ENCODE data around the gene RAD50. TPM values are rescaled to one million over a fixed set of nuclear protein-coding genes. Genes with fewer than 3 reads are reported as not detected.
"Not testable (repeated sequence)": the region's sequence is repeated elsewhere in the genome, so short reads cannot be mapped to it uniquely, and the experiment has no call there.

Gene RAD50
- total and polyA plus RNA-seq, 7 experiments from 2014 or later: 14.8 to 35.4 (median 25.2) TPM

DNA sequence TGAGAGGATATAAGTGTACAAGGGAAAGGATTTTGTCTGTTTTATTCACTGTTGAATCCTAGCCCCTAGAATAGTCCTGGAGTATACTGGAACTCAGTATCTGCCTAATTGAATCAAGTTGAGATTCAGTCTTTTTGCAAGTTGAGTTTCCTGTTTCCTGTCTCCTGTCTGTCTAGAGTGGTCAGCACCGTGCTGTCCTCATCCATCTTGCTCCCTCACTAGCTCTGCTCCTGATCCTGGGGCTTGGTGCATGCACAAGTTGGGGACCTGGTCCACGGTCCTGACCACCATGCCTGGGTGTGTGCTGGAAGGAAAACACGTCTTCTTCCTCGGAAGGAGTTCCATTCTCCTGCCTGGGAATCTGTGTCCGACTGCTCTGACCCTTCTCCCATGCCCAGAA lies 16.6 kb upstream of the RAD50 start:
- Histone ChIP-seq H3K27ac (ENCODE audit: low read depth, low read length) (no peak overlapping the region), H3K9me3 (ENCODE audit: control insufficient read depth in 2 of 3, low read length in 3 of 3) (no peaks in the 10 kb centered on the region), H3K4me3 (ENCODE audit: low read length) (no peak overlapping the region), H3K4me1 (ENCODE audit: control insufficient read depth in 2 of 2, insufficient read depth in 2 of 2, low read length in 2 of 2) (no peaks in the 10 kb centered on the region), H3K36me3 (ENCODE audit: control insufficient read depth in 2 of 3, insufficient read depth in 3 of 3, low read length in 3 of 3) (no peaks in the 10 kb centered on the region), H3K27me3 (ENCODE audit: control insufficient read depth in 2 of 2, insufficient read depth in 2 of 2, low read length in 2 of 2) (no peaks in the 10 kb centered on the region)
- peaks cover 0 to 2% (median 0%) of the 10 kb centered on the region in 5 donors for H3K36me3 Mint-ChIP-seq
- H3K27me3 Mint-ChIP-seq: peaks cover 0 to 16% (median 13%) of the 10 kb centered on the region in 5 donors
- POLR2A ChIA-PET: no interaction called here
- H3K27ac Mint-ChIP-seq: peak overlapping the region in 1 of 9 donors; percentile 5
- CTCF ChIA-PET: no interaction called here
- H3K4me3 Mint-ChIP-seq: no peak overlapping the region
- DNase-seq: no peak
- intact Hi-C loops (cut with micrococcal nuclease): no loop called here
- no peak for ATAC-seq
- peaks cover 0 to 26% (median 0%) of the 10 kb centered on the region in 7 donors for H3K4me1 Mint-ChIP-seq
- H3K9me3 Mint-ChIP-seq: no peaks in the 10 kb centered on the region

DNA sequence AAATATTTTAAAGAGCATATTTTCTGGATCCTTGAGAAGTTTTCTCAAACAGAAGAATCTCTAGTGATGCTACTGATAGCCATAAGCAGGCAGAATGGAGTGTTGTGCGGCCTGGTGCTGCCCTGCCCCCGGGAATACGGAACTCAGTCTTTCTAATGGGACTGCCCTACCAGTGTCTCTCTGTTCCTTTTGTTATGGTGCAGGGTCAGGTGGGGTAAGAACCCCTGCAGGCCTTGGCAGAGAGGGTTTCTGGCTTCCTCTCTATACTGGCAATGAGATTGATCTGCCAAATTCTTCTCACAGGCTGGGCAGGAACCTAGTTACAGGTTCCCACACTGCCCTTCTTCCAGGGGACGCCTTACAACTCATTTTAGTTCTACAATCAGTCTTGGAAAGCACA lies 16.0 kb upstream of the RAD50 start:
- intact Hi-C loops (cut with micrococcal nuclease): no loop called here
- DNase-seq (no peak), ATAC-seq (no peak)
- ChIA-PET POLR2A (no interaction called here), CTCF (no interaction called here)
- H3K9me3 Mint-ChIP-seq: no peaks in the 10 kb centered on the region
- H3K4me3 Mint-ChIP-seq: no peak overlapping the region
- Histone ChIP-seq H3K27me3 (ENCODE audit: control insufficient read depth in 2 of 2, insufficient read depth in 2 of 2, low read length in 2 of 2) (no peaks in the 10 kb centered on the region), H3K4me3 (ENCODE audit: low read length) (no peak overlapping the region), H3K9me3 (ENCODE audit: control insufficient read depth in 2 of 3, low read length in 3 of 3) (no peaks in the 10 kb centered on the region), H3K36me3 (ENCODE audit: control insufficient read depth in 2 of 3, insufficient read depth in 3 of 3, low read length in 3 of 3) (no peaks in the 10 kb centered on the region), H3K4me1 (ENCODE audit: control insufficient read depth in 2 of 2, insufficient read depth in 2 of 2, low read length in 2 of 2) (no peaks in the 10 kb centered on the region), H3K27ac (ENCODE audit: low read depth, low read length) (no peak overlapping the region)
- peaks cover 0 to 32% (median 0%) of the 10 kb centered on the region in 7 donors for H3K4me1 Mint-ChIP-seq
- peak overlapping the region in 1 of 9 donors; percentile 38 for H3K27ac Mint-ChIP-seq
- peaks cover 0 to 2% (median 0%) of the 10 kb centered on the region in 5 donors for H3K36me3 Mint-ChIP-seq
- peaks cover 0 to 10% (median 8%) of the 10 kb centered on the region in 5 donors for H3K27me3 Mint-ChIP-seq

DNA sequence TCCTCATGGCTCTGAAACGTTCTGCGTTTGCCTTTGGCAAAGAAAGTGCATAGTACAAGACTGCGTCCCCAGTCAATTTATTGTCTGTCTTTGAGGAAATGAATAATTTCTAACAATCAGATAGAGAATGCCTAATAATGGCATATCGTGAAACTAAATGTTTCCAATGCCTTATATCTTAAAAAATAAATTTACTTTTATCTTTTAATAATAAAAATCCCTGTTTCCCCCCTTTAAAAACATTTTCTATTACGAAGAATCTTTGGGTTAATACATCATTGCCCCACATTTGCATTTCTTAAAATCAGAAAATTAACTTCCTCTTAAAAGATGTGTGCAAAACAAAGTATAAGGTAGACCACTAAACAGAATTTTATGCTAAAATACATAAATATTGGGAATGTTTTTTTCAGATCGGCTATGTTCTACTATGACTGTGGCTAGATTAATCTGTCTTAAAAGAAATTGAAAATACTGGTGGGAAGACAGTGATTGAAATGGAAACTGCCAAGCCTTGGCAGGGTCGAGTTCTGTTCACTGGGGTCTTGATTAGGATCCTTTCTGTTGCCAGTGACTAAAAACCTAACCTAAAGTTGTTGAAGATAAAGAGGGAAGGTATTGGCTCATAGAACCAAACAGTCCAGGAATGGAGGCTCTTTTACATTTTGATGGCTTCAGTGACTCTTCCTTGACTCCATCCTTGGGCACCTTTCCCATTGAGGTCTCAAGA lies 13.1 kb upstream of the RAD50 start, which contains the start of gene IL5:
Gene IL5, minus strand, starts transcription at position 51 of the 730 bp plus-strand sequence. Its CDS starts 44 bp downstream, at position 7.
- H3K4me1 ChIP-seq (ENCODE audit: control insufficient read depth in 2 of 2, insufficient read depth in 2 of 2, low read length in 2 of 2): no peaks in the 10 kb centered on the region
- intact Hi-C loops (cut with micrococcal nuclease): no loop called here
- Mint-ChIP-seq H3K27ac (no peak within 1 kb of the TSS), H3K9me3 (no peaks in the 10 kb centered on the region), H3K27me3 (no peaks in the 10 kb centered on the region), H3K4me3 (no peak within 1 kb of the TSS), H3K36me3 (peaks cover 0 to 2% (median 0%) of the 10 kb centered on the region in 5 donors), H3K4me1 (peaks cover 0 to 43% (median 0%) of the 10 kb centered on the region in 7 donors)
- no peaks in the 10 kb centered on the region for H3K36me3 ChIP-seq (ENCODE audit: control insufficient read depth in 2 of 3, insufficient read depth in 3 of 3, low read length in 3 of 3)
- H3K9me3 ChIP-seq (ENCODE audit: control insufficient read depth in 2 of 3, low read length in 3 of 3): no peaks in the 10 kb centered on the region
- ChIA-PET POLR2A (no interaction called here), CTCF (no interaction called here)
- ATAC-seq (no peak), DNase-seq (no peak)
- no peak within 1 kb of the TSS for H3K27ac ChIP-seq (ENCODE audit: low read depth, low read length)
- H3K27me3 ChIP-seq (ENCODE audit: control insufficient read depth in 2 of 2, insufficient read depth in 2 of 2, low read length in 2 of 2): no peaks in the 10 kb centered on the region
- H3K4me3 ChIP-seq (ENCODE audit: low read length): no peak within 1 kb of the TSS

DNA sequence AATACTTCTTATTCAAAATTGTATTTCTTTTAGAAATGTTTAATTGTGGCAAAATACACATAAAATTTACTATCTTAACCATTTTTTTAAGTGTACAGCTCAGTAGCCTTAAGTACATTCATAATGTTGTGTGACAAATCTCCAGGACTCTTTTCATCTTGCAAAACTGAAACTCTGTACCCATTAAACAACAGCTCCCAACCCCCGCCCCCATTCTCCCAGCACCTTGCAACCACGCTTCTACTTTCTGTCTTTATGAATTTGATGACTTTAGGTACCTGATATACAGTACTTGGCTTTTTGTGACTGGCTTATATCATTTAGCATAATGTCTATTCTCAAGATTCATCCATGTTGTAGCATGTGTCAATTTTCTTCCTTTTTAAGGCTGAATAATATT lies 10.7 kb upstream of the RAD50 start:
- DNase-seq: peak in 1 of 9 donors; percentile 60
- H3K9me3 ChIP-seq (ENCODE audit: control insufficient read depth in 2 of 3, low read length in 3 of 3): no peaks in the 10 kb centered on the region
- no peak for ATAC-seq
- H3K27me3 Mint-ChIP-seq: peaks cover 0 to 4% (median 0%) of the 10 kb centered on the region in 5 donors
- H3K27ac Mint-ChIP-seq: no peak overlapping the region
- no peak overlapping the region for H3K27ac ChIP-seq (ENCODE audit: low read depth, low read length)
- H3K4me1 ChIP-seq (ENCODE audit: control insufficient read depth in 2 of 2, insufficient read depth in 2 of 2, low read length in 2 of 2): no peaks in the 10 kb centered on the region
- no peaks in the 10 kb centered on the region for H3K36me3 ChIP-seq (ENCODE audit: control insufficient read depth in 2 of 3, insufficient read depth in 3 of 3, low read length in 3 of 3)
- intact Hi-C loops (cut with micrococcal nuclease): no loop called here
- CTCF ChIA-PET: no interaction called here
- peaks cover 0 to 1% (median 0%) of the 10 kb centered on the region in 5 donors for H3K36me3 Mint-ChIP-seq
- H3K4me3 ChIP-seq (ENCODE audit: low read length): no peak overlapping the region
- no peaks in the 10 kb centered on the region for H3K9me3 Mint-ChIP-seq
- POLR2A ChIA-PET: interaction anchor here (1.0 kb wide), 1 partner anchor 11 kb away, joined by 4 read pairs; the partner anchor contains the start of gene RAD50
- no peaks in the 10 kb centered on the region for H3K27me3 ChIP-seq (ENCODE audit: control insufficient read depth in 2 of 2, insufficient read depth in 2 of 2, low read length in 2 of 2)
- H3K4me3 Mint-ChIP-seq: no peak overlapping the region
- H3K4me1 Mint-ChIP-seq: peaks cover 0 to 33% (median 0%) of the 10 kb centered on the region in 7 donors

DNA sequence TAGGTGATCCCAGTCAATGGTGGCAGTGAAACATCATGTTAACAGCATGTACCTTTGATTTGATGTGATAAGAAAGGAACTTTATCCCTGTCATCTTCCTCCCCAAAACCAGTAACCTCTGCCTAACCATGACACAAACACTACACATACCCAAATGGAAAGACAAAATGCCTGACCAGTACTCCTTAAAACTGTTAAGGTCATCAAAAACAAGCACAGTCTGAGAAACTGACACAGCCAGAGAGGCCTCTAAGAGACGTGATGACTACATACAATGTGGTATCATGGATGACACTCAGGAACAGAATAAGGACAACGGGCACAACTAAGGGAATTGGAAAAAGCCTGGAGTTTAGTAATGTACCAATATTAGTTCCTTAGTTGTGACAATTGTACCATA lies 9.5 kb upstream of the RAD50 start:
- no peaks in the 10 kb centered on the region for H3K36me3 Mint-ChIP-seq
- no peak overlapping the region for H3K27ac ChIP-seq (ENCODE audit: low read depth, low read length)
- H3K4me3 Mint-ChIP-seq: no peak overlapping the region
- no peaks in the 10 kb centered on the region for H3K4me1 ChIP-seq (ENCODE audit: control insufficient read depth in 2 of 2, insufficient read depth in 2 of 2, low read length in 2 of 2)
- no peaks in the 10 kb centered on the region for H3K9me3 Mint-ChIP-seq
- no peak overlapping the region for H3K4me3 ChIP-seq (ENCODE audit: low read length)
- DNase-seq (no peak), ATAC-seq (no peak)
- H3K36me3 ChIP-seq (ENCODE audit: control insufficient read depth in 2 of 3, insufficient read depth in 3 of 3, low read length in 3 of 3): no peaks in the 10 kb centered on the region
- H3K27ac Mint-ChIP-seq: no peak overlapping the region
- H3K27me3 Mint-ChIP-seq: peaks cover 0 to 4% (median 0%) of the 10 kb centered on the region in 5 donors
- ChIA-PET POLR2A (interaction anchor here (1.2 kb wide), 1 partner anchor 9 kb away, joined by 3 read pairs; the partner anchor contains the start of gene RAD50), CTCF (no interaction called here)
- H3K9me3 ChIP-seq (ENCODE audit: control insufficient read depth in 2 of 3, low read length in 3 of 3): no peaks in the 10 kb centered on the region
- peaks cover 0 to 33% (median 0%) of the 10 kb centered on the region in 7 donors for H3K4me1 Mint-ChIP-seq
- H3K27me3 ChIP-seq (ENCODE audit: control insufficient read depth in 2 of 2, insufficient read depth in 2 of 2, low read length in 2 of 2): no peaks in the 10 kb centered on the region
- intact Hi-C loops (cut with micrococcal nuclease): no loop called here

DNA sequence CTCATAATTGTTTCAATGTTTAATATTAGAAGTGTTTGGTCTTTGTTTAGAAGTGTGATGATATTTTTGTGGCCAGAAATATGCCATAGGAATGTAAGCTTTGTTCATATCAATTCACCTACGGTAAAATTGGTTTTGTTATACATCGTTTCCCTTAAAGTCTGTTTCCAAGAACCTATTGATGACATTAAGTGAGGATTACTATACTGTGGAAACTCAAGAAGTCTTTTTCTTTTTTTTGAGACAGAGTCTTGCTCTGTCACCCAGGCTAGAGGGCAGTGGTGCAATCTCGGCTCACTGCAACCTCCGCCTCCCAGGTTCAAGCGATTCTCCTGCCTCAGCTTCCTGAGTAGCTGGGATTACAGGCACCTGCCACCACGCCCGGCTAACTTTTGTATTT lies 7.9 kb upstream of the RAD50 start:
- H3K27me3 Mint-ChIP-seq; H3K27ac Mint-ChIP-seq; POLR2A ChIA-PET; intact Hi-C loops (cut with micrococcal nuclease); H3K36me3 Mint-ChIP-seq; H3K4me3 ChIP-seq (ENCODE audit: low read length); ATAC-seq; H3K36me3 ChIP-seq (ENCODE audit: control insufficient read depth in 2 of 3, insufficient read depth in 3 of 3, low read length in 3 of 3); H3K27ac ChIP-seq (ENCODE audit: low read depth, low read length); H3K9me3 Mint-ChIP-seq; H3K27me3 ChIP-seq (ENCODE audit: control insufficient read depth in 2 of 2, insufficient read depth in 2 of 2, low read length in 2 of 2); DNase-seq; H3K9me3 ChIP-seq (ENCODE audit: control insufficient read depth in 2 of 3, low read length in 3 of 3); H3K4me3 Mint-ChIP-seq; CTCF ChIA-PET; H3K4me1 ChIP-seq (ENCODE audit: control insufficient read depth in 2 of 2, insufficient read depth in 2 of 2, low read length in 2 of 2): not testable (repeated sequence)
- peaks cover 0 to 31% (median 0%) of the 10 kb centered on the region in 7 donors for H3K4me1 Mint-ChIP-seq

DNA sequence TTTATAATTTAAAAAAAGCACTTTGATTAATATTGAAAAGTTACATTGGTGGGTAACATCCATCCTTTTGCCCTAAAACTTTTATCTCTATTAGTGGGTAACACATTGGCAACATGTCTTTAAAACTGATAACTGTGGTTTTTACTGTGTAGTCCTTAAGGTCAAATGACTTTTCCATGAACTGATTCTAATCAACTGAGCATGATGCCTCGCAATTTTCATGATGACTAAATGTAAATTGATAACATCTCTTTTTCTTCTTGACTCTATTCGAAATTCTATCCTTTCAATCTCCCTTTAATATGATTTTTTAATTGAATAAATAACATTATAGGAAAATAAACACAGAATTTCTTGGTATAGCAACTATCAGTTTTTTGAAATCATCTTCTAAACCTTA lies 7.2 kb upstream of the RAD50 start:
- no peak for ATAC-seq
- Histone ChIP-seq H3K4me1 (ENCODE audit: control insufficient read depth in 2 of 2, insufficient read depth in 2 of 2, low read length in 2 of 2) (no peaks in the 10 kb centered on the region), H3K9me3 (ENCODE audit: control insufficient read depth in 2 of 3, low read length in 3 of 3) (no peaks in the 10 kb centered on the region), H3K27me3 (ENCODE audit: control insufficient read depth in 2 of 2, insufficient read depth in 2 of 2, low read length in 2 of 2) (no peaks in the 10 kb centered on the region), H3K4me3 (ENCODE audit: low read length) (no peak overlapping the region), H3K27ac (ENCODE audit: low read depth, low read length) (no peak overlapping the region), H3K36me3 (ENCODE audit: control insufficient read depth in 2 of 3, insufficient read depth in 3 of 3, low read length in 3 of 3) (no peaks in the 10 kb centered on the region)
- ChIA-PET CTCF (no interaction called here), POLR2A (no interaction called here)
- H3K27me3 Mint-ChIP-seq: peaks cover 0 to 4% (median 0%) of the 10 kb centered on the region in 5 donors
- H3K4me1 Mint-ChIP-seq: peaks cover 0 to 23% (median 0%) of the 10 kb centered on the region in 7 donors
- intact Hi-C loops (cut with micrococcal nuclease): no loop called here
- no peak for DNase-seq
- H3K9me3 Mint-ChIP-seq: no peaks in the 10 kb centered on the region
- no peak overlapping the region for H3K27ac Mint-ChIP-seq
- no peak overlapping the region for H3K4me3 Mint-ChIP-seq
- H3K36me3 Mint-ChIP-seq: no peaks in the 10 kb centered on the region

Measured in naive thymus-derived CD4-positive, alpha-beta T cell (primary cell).